Renal cortex interstitium (tissue), 11 donors: ENCODE measurements around the gene KRT17. TPM values are rescaled to one million over a fixed set of nuclear protein-coding genes. Genes with fewer than 3 reads are reported as not detected.
A peak's percentile ranks its signal among the peaks of the same experiment; 100 is the strongest.
"Not testable (repeated sequence)": the region's sequence is repeated elsewhere in the genome, so short reads cannot be mapped to it uniquely, and the experiment has no call there.

ENCODE experiments used
- DNase-seq, 11 donors: peaks; one replicate each; pipeline ENCODE4 v3.0.0-alpha.2; 2013; ENCODE audit warnings: low read depth in 9 of 11, low spot score in 4 of 11; ENCODE audit errors: extremely low read depth in 1 of 11
- polyA plus RNA-seq, 3 donors: library from polyadenylated mRNA; unstranded; fragments of 120-200 nt; gene quantifications; one replicate each; pipeline ENCODE4 v1.2.1, GENCODE V29; 2013; ENCODE audit not compliant: insufficient read length in 3 of 3

Gene KRT17
- polyA plus RNA-seq, 3 donors = 1.6 to 12.0 (median 3.2) TPM

DNA sequence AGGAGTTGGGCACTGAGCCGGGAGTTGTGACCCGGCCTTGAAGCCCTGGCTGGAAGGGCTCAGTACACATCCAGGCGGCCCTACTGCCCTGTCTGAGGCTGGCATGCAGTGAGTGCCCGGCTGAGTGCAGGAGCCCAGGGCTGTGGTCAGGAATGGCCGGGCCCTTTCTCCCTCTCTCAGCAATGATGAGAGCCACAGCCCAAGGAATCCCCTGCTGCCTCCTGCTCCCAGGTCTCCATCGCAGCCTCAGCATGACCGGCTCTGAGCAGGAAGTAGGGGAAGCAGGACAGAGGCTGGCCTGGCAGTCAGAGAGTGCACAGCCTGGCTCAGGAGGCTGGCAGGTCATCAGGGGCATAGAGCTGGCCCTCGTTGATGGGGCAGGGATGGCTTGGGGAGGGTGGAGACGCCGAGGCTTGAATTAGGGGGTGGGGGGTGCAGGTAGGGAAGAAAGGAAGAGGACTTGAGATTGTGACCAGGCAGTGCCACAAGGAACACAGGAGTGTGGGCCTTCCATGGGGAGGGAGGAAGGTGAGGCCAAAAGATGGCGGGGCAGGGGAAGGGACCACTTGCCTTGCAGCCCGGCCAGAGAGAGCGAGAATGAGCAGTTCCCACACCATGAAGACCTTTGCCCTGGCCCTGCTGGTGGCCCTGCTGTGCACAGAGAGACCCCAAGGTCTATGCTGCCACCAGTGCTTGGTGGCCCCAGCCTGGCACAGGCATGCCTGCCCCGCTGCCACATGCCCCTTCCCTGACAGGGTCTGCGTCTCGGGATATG is 32.1 kb upstream of the KRT17 start:
- DNase-seq = no peak

GRCh38 chr17:41655611-41656111 is 31.3 kb upstream of the KRT17 start:
- peak in 3 of 11 donors; percentile 46 to 61 (median 55) for DNase-seq

GRCh38 chr17:41654678-41655607 is 30.6 kb upstream of the KRT17 start:
- DNase-seq = no peak

GRCh38 chr17:41653892-41654677 is 29.7 kb upstream of the KRT17 start:
- DNase-seq = no peak

DNA sequence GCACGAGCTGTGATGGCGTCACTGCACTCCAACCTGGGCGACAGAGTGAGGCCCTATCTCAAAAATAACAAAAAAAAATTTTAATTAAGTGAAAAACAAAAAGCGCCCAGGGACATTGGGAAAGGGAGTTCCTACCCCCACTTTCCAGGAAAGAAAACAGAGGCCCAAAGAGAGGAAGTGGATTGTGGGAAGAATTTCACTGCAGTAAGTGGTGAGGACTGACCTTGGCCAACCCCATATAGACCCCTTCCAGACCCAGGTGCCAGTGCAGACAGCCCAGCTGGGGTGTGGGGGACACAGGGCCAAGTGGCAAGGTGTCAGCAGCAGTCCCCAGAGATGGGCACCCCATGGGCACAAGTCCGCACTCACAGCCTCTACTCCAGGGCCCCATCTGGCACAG is 29.0 kb upstream of the KRT17 start:
- DNase-seq = no peak

DNA sequence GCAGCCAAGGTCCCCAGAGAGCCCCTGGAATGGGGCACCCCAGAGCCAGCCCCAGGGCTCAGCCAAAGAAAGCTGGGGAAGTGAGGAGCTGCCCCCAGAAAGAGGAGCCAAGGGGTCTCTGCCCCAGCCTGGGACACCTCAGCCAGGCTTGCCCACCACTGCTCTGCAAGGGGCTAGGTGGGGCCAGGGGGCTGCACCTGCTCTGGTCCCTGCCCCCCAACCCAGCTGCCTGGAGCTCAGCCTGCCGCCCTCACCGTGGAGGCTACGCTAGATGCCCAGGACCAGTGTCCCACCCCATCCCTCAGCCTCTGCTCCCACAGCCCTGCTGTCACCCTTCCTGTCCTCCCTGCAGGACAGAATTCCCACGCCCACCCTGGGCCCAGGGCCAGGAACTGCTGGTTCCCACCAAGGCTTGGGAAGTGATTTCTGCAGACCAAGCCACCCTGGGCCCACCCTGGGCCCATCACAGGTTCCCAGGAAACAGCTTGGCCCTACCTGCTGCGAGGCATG is 28.1 kb upstream of the KRT17 start:
- DNase-seq = no peak

- no peak for DNase-seq
Measured at GRCh38 chr17:41651625-41652460, 27.5 kb upstream of the KRT17 start.

GRCh38 chr17:41650794-41651624 is 26.6 kb upstream of the KRT17 start:
- DNase-seq = no peak

DNA sequence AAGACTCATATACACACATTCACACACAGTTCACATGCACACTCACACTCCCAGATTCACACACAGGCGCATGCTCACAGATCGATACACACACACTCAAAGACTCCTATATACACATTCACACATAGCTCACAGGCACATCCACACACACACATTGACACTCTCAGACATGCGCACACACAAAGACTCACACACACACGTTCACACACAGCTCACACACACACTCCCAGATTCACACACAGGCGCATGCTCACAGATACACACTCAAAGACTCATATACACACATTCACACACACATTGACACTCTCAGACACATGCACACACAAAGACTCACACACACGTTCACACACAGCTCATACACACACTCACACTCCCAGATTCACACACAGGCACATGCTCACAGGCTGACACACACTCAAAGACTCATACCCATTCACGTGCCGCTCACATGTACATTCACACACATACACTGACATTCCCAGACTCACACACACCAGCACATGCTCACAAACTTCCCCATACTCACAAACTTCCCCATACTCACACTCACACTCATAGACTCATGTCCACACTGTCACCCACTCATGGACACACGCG is 25.6 kb upstream of the KRT17 start:
- no peak for DNase-seq

DNA sequence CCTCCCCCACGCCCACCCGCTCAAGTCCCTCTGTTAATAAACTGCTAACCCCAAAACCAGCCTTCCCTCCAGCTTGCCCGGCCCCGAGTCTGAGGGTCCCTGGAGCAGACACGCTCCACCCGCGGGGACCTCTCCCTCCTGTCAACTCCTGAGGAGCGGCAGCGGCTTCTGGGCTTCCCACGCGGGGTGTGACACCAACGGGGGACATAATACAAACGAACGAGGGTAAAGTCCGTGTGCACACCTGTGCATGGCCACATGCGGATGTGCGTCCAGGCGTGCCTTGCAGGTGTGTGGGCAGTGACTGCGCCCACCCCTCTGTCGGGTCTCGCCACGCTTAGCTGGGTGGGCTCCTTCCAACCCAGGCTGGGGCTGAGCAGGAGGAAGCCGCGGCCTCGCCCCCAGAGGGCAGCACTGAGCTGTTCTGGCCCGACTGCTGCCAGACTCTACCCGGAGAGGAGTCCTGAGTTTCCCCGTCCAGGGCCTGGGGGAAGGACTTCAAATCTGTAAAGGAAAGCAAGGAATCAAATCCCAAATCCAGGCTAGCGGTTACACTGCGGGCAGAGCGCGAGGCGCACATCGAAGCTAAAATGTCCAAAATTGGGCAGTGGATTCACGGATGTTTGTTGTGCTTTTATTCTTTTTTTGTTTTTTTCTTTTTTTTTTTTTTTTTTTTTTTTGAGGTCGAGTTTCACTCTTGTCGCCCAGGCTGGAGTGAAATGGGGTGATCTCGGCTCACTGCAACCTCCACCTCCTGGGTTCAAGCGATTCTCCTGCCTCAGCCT is 24.2 kb upstream of the KRT17 start:
- peak in 9 of 11 donors; percentile 72 to 84 (median 80) for DNase-seq

DNA sequence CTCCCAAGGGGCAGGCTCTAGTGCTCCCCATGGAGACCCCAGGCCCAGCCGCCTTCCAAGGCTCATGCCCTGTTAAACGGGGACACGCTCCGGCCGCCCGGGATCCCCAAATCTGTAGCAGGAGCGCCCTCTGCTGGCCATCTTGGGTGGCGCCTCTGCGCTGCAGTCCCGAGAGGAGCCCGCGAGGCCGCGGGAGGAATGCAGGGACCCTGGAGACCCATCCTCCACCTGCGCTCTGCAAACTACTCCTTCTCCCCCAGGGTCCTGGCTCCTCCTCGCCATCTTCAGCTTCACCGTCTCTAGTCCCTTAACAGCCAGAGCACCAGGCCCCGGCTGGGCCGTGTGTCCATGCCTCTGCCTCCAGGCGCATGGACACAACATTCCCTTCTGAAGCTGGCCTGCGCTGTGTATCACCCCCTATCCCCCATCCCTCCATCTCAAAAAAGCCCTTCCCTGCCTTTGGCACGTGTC is 23.6 kb upstream of the KRT17 start:
- DNase-seq = peak in 7 of 11 donors; percentile 69 to 86 (median 78)

DNA sequence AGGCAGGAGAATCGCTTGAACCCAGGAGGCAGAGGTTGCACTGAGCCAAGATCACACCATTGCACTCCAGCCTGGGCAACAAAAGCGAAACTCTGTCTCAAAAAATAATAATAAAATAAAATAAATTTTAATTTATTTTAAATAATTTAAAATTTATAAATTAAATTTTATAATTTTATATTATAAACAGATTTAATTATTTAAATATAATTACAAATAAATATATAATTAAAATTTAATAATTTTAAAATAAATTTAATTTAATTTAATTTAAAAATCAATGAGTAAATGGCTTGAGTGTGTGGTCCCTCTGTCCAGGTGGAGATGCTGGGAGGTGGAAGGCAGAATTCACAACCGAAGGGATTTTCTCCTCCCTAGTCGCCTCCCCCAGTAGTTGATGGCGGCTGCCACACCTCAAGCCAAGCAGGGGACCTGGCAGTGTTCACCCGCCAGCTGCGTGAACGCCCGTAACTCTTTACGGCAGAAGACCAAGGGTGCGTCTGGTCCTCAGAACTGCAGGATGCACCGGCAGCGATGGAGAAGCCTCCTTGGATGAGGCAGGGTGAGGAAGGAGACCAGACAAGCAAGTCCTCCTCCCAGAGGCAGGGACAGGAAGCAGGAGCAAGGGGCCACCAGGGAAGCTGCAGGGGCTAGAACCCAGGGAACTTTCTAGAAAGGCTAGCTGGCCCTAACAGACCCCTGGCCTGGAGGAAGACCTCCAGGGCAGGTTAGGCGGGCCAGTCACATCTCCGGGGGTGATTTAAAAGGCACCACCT is 22.9 kb upstream of the KRT17 start:
- no peak for DNase-seq

GRCh38 chr17:41642252-41643156 is 18.1 kb upstream of the KRT17 start:
- DNase-seq = no peak

DNA sequence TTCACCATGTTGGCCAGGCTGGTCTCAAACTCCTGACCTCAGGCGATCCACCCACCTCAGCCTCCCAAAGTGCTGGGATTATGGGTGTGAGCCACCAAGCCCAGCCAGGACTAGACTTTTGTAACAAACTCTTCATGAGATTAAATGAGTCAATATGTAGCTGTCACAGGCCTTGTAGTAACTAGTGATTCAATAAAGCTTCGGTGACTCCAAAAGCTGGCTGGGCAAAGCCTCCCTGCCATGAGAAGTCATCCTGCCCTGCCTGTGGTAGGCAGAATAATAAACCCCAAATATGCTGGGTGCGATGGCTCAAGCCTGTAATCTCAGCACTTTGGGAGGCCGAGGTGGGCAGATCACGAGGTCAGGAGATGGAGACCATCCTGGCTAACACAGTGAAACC is 16.2 kb upstream of the KRT17 start:
- not testable (repeated sequence) for DNase-seq
